Measurements from ENCODE around the gene RPS6KA5. TPM values are rescaled to one million over a fixed set of nuclear protein-coding genes. Genes with fewer than 3 reads are reported as not detected.

The RPS6KA5 gene
- total RNA-seq, 1 experiment from 2014 or later: 2.6 TPM

GRCh38 chr14:90807060-90807459, 253.4 kb downstream of the RPS6KA5 start:
- H3K27me3 ChIP-seq (ENCODE audit: control insufficient read depth, insufficient read depth, low read length): no peaks in the 10 kb centered on the region
- H3K4me3 ChIP-seq (ENCODE audit: low read depth in 2 of 2, low read length in 2 of 2): no peak overlapping the region
- no peaks in the 10 kb centered on the region for H3K36me3 ChIP-seq (ENCODE audit: control insufficient read depth, insufficient read depth, low read length)
- no peak for TF ChIP-seq SIN3A (IDR thresholded peaks at IDR 0.05; ENCODE audit: borderline replicate concordance, insufficient read depth, low read depth, low read length)
- CTCF ChIA-PET: no interaction called here
- POLR2A ChIA-PET: no interaction called here
- no peaks in the 10 kb centered on the region for H3K9me3 ChIP-seq (ENCODE audit: control insufficient read depth, insufficient read depth, low read depth, low read length)
- DNase-seq (ENCODE audit: low read depth, low spot score): no peak
- no peak overlapping the region for H3K27ac ChIP-seq (ENCODE audit: low read length)
- no peak for ATAC-seq
- in situ Hi-C loops (cut with HindIII; ENCODE audit: low pct_unique_long_range_greater_than_20kb, low sequenced_read_pairs): no loop called here
- intact Hi-C loops (cut with micrococcal nuclease; ENCODE audit: unreplicated experiment): no loop called here
- H3K4me1 ChIP-seq (ENCODE audit: control insufficient read depth, insufficient read depth, low read length): no peaks in the 10 kb centered on the region
- no TSS peak for BruUV-seq (replicated peaks)

GRCh38 chr14:90805662-90806540, 254.5 kb downstream of the RPS6KA5 start:
- intact Hi-C loops (cut with micrococcal nuclease; ENCODE audit: unreplicated experiment): no loop called here
- TF ChIP-seq POLR2AphosphoS5 (IDR thresholded peaks at IDR 0.05; ENCODE audit: low read depth, low read length) (no peak), TCF7L2 (IDR thresholded peaks at IDR 0.05; ENCODE audit: low read depth, low read length) (no peak), CTCF (IDR thresholded peaks at IDR 0.05) (no peak), REST (IDR thresholded peaks at IDR 0.05; ENCODE audit: insufficient read depth in 1 of 2, low read depth in 2 of 2, low read length in 1 of 2) (no peak), SIN3A (IDR thresholded peaks at IDR 0.05; ENCODE audit: borderline replicate concordance, insufficient read depth, low read depth, low read length) (no peak)

GRCh38 chr14:90805084-90805391, 255.4 kb downstream of the RPS6KA5 start:
- in situ Hi-C loops (cut with HindIII; ENCODE audit: low pct_unique_long_range_greater_than_20kb, low sequenced_read_pairs) (no loop called here), intact Hi-C loops (cut with micrococcal nuclease; ENCODE audit: unreplicated experiment) (no loop called here)
- BruUV-seq (replicated peaks): no TSS peak
- no peak overlapping the region for H3K27ac ChIP-seq (ENCODE audit: low read length)
- DNase-seq (ENCODE audit: low read depth, low spot score) (no peak), ATAC-seq (no peak)
- H3K9me3 ChIP-seq (ENCODE audit: control insufficient read depth, insufficient read depth, low read depth, low read length): no peaks in the 10 kb centered on the region
- ChIA-PET POLR2A (no interaction called here), CTCF (interaction anchor here (0.5 kb wide), 1 partner anchor 169 kb away, joined by 7 read pairs; no protein-coding TSS in a partner anchor)
- H3K4me3 ChIP-seq (ENCODE audit: low read depth in 2 of 2, low read length in 2 of 2): no peak overlapping the region
- H3K27me3 ChIP-seq (ENCODE audit: control insufficient read depth, insufficient read depth, low read length): no peaks in the 10 kb centered on the region
- no peaks in the 10 kb centered on the region for H3K36me3 ChIP-seq (ENCODE audit: control insufficient read depth, insufficient read depth, low read length)
- H3K4me1 ChIP-seq (ENCODE audit: control insufficient read depth, insufficient read depth, low read length): no peaks in the 10 kb centered on the region
- TF ChIP-seq SIN3A (IDR thresholded peaks at IDR 0.05; ENCODE audit: borderline replicate concordance, insufficient read depth, low read depth, low read length) (no peak), POLR2AphosphoS5 (IDR thresholded peaks at IDR 0.05; ENCODE audit: low read depth, low read length) (no peak), TCF7L2 (IDR thresholded peaks at IDR 0.05; ENCODE audit: low read depth, low read length) (no peak), CTCF (IDR thresholded peaks at IDR 0.05) (no peak), REST (IDR thresholded peaks at IDR 0.05; ENCODE audit: insufficient read depth in 1 of 2, low read depth in 2 of 2, low read length in 1 of 2) (no peak)

More at GRCh38 chr14:90805662-90806540, 254.5 kb downstream of the RPS6KA5 start:
- POLR2A ChIA-PET: no interaction called here
- CTCF ChIA-PET: no interaction called here
- no peak overlapping the region for H3K4me3 ChIP-seq (ENCODE audit: low read depth in 2 of 2, low read length in 2 of 2)
- H3K4me1 ChIP-seq (ENCODE audit: control insufficient read depth, insufficient read depth, low read length): no peaks in the 10 kb centered on the region
- no peak for ATAC-seq
- no peak for DNase-seq (ENCODE audit: low read depth, low spot score)
- H3K27ac ChIP-seq (ENCODE audit: low read length): no peak overlapping the region
- no peaks in the 10 kb centered on the region for H3K36me3 ChIP-seq (ENCODE audit: control insufficient read depth, insufficient read depth, low read length)
- in situ Hi-C loops (cut with HindIII; ENCODE audit: low pct_unique_long_range_greater_than_20kb, low sequenced_read_pairs): no loop called here
- no peaks in the 10 kb centered on the region for H3K27me3 ChIP-seq (ENCODE audit: control insufficient read depth, insufficient read depth, low read length)
- no peaks in the 10 kb centered on the region for H3K9me3 ChIP-seq (ENCODE audit: control insufficient read depth, insufficient read depth, low read depth, low read length)
- BruUV-seq (replicated peaks): no TSS peak
